B cell (primary cell): ENCODE data around the gene HTRA1. TPM values are rescaled to one million over a fixed set of nuclear protein-coding genes. Genes with fewer than 3 reads are reported as not detected.

Source experiments
- ATAC-seq: fragments of 200-7000 bp; cut with Tn5 transposase; one replicate; pipeline ENCODE4 v1.10.0; 2021; ENCODE audit warnings: low read depth, mild to moderate bottlenecking, moderate number of reproducible peaks, moderate library complexity
- CTCF ChIA-PET: fragments of 350-600 bp; sonication (Branson Sonifier 250); formaldehyde crosslinking; loops from one replicate; lab custom pipeline; 2021; ENCODE audit warnings: antibody characterized with exemption, inconsistent platforms; lab: Charles Lee
- POLR2A ChIA-PET: fragments of 350-600 bp; sonication (Branson Sonifier 250); formaldehyde crosslinking; loops from one replicate; lab custom pipeline; 2021; ENCODE audit warnings: antibody characterized with exemption; lab: Charles Lee
- DNase-seq: peaks from one replicate; pipeline ENCODE4 v3.0.0; 2013
- H2AFZ ChIP-seq: 2 replicates; pipeline ENCODE4 v1.6.1; 2012; ENCODE audit warnings: mild to moderate bottlenecking, low read depth, low read length; ENCODE audit not compliant: insufficient read depth, poor library complexity, severe bottlenecking
- H3K27ac ChIP-seq, 2 donors: 1 replicate in 1 of 2; 2 replicates in 1 of 2; pipeline ENCODE4 v1.5.1; 2012 to 2013; ENCODE audit warnings: low read length in 2 of 2, mild to moderate bottlenecking in 2 of 2, moderate library complexity in 1 of 2
- H3K27me3 ChIP-seq, 4 experiments: fragments of 200-600 bp in 1 of 4; sonication (generic) in 1 of 4; replicated peaks in 1 of 4; 1 replicate in 2 of 4; 2 replicates in 2 of 4; pipeline versions ENCODE4 v1.6.1 to v1.7.0; 2013 to 2016; ENCODE audit warnings: low read length in 3 of 4, mild to moderate bottlenecking in 2 of 4, mixed read lengths in 1 of 4, moderate library complexity in 1 of 4; ENCODE audit not compliant: insufficient read depth in 4 of 4, control insufficient read depth in 3 of 4; ENCODE audit errors: control extremely low read depth in 1 of 4
- H3K36me3 ChIP-seq, 2 experiments: replicated peaks in 1 of 2; 1 replicate in 1 of 2; 2 replicates in 1 of 2; pipeline versions ENCODE4 v1.6.1 to v1.7.1; 2013; ENCODE audit warnings: low read length in 1 of 2; ENCODE audit not compliant: insufficient read depth in 2 of 2, control insufficient read depth in 1 of 2; ENCODE audit errors: control extremely low read depth in 1 of 2, extremely low read depth in 1 of 2
- H3K4me1 ChIP-seq, 2 donors: fragments of 200-600 bp in 1 of 2; sonication (generic) in 1 of 2; 1 replicate in 1 of 2; 2 replicates in 1 of 2; pipeline versions ENCODE4 v1.5.1 to v1.6.1; 2013 to 2017; ENCODE audit warnings: low read length in 2 of 2; ENCODE audit not compliant: control insufficient read depth in 2 of 2, insufficient read depth in 2 of 2
- H3K4me2 ChIP-seq: replicated peaks from 2 replicates; pipeline ENCODE3; 2012; ENCODE audit warnings: mild to moderate bottlenecking, low read depth, low read length; ENCODE audit not compliant: poor library complexity, severe bottlenecking
- H3K4me3 ChIP-seq, 5 experiments: fragments of 200-600 bp in 1 of 5; sonication (generic) in 1 of 5; 1 replicate in 3 of 5; 2 replicates in 2 of 5; pipeline versions ENCODE4 v1.5.1 to v1.7.0; 2011 to 2016; ENCODE audit warnings: low read length in 4 of 5, mild to moderate bottlenecking in 4 of 5, low read depth in 2 of 5, control low read depth in 1 of 5, moderate library complexity in 1 of 5; ENCODE audit not compliant: insufficient read depth in 1 of 5; ENCODE audit errors: control extremely low read depth in 1 of 5, extremely low read depth in 1 of 5
- H3K79me2 ChIP-seq: fragments of 200-600 bp; sonication (generic); one replicate; pipeline ENCODE4 v1.6.0; 2016; ENCODE audit warnings: low read length; ENCODE audit not compliant: control insufficient read depth, insufficient read depth
- H3K9ac ChIP-seq: fragments of 200-600 bp; sonication (generic); 2 replicates; pipeline ENCODE4 v1.6.1; 2017; ENCODE audit warnings: mild to moderate bottlenecking, low read length, moderate library complexity
- H3K9me3 ChIP-seq, 3 donors: one replicate each; pipeline versions ENCODE4 v1.6.1 to v1.7.1; 2013; ENCODE audit warnings: low read length in 2 of 3; ENCODE audit not compliant: control insufficient read depth in 2 of 3, insufficient read depth in 1 of 3; ENCODE audit errors: control extremely low read depth in 1 of 3
- H4K20me1 ChIP-seq: 2 replicates; pipeline ENCODE4 v1.6.0; 2012; ENCODE audit warnings: mild to moderate bottlenecking, low read length; ENCODE audit not compliant: insufficient read depth, control insufficient read depth, poor library complexity, severe bottlenecking
- H3K27ac Mint-ChIP-seq: one replicate; pipeline ENCODE4 v1.8.0; 2021; ENCODE audit warnings: mixed read lengths
- H3K27me3 Mint-ChIP-seq: one replicate; pipeline ENCODE4 v1.8.0; 2021; ENCODE audit warnings: mixed read lengths
- H3K4me1 Mint-ChIP-seq: one replicate; pipeline ENCODE4 v1.8.0; 2021; ENCODE audit warnings: mixed read lengths
- H3K4me3 Mint-ChIP-seq: one replicate; pipeline ENCODE4 v1.8.0; 2021; ENCODE audit warnings: mixed read lengths
- H3K9me3 Mint-ChIP-seq: one replicate; pipeline ENCODE4 v1.8.0; 2022; ENCODE audit warnings: mixed read lengths; ENCODE audit not compliant: insufficient read depth
- CTCF ChIP-seq: fragments of 200-600 bp; IDR thresholded peaks from one replicate; pipeline ENCODE4 v1.8.0; 2022; ENCODE audit warnings: antibody characterized with exemption, mild to moderate bottlenecking
- EZH2 ChIP-seq: IDR thresholded peaks from 2 replicates; pipeline ENCODE4 v1.6.1; 2012; ENCODE audit warnings: borderline replicate concordance, low read depth, mild to moderate bottlenecking, moderate library complexity, low read length; ENCODE audit not compliant: insufficient read depth, poor library complexity, severe bottlenecking
- WGBS: methylation state at CpG from one replicate; pipeline ENCODE4 v1.1.5; 2013; ENCODE audit warnings: missing lambda C conversion rate; ENCODE audit not compliant: insufficient coverage; 5-methylcytosine and 5-hydroxymethylcytosine counted together
- intact Hi-C: fragments of 100-400 bp; cut with micrococcal nuclease; formaldehyde crosslinking; loops from one replicate; pipeline ENCODE4 v1.10.0; 2022
- polyA plus RNA-seq: library from polyadenylated mRNA; depleted of rRNA; stranded (reverse); fragments of >200 nt; gene quantifications from 2 replicates; pipeline ENCODE4 v1.2.3, GENCODE V29; 2012
- total RNA-seq, 2 donors: library from RNA; stranded (reverse); fragments of 120-200 nt in 1 of 2; gene quantifications; 1 replicate in 1 of 2; 2 replicates in 1 of 2; pipeline versions ENCODE4 v1.2.3 to v1.2.4, GENCODE V29; 2013 to 2022

HTRA1 gene
- total and polyA plus RNA-seq, 2 donors (not counting 1 experiment from before 2014, with no cell fraction given) = not detected

GRCh38 chr10:122549636-122550035 is 88.3 kb downstream of the HTRA1 start:
- Histone ChIP-seq H3K4me3 (no peak overlapping the region), H3K4me2 (no peak overlapping the region), H3K9ac (no peak overlapping the region), H3K27me3 (no peaks in the 10 kb centered on the region), H2AFZ (no peak overlapping the region), H4K20me1 (no peaks in the 10 kb centered on the region), H3K79me2 (no peaks in the 10 kb centered on the region), H3K9me3 (no peaks in the 10 kb centered on the region), H3K4me1 (no peaks in the 10 kb centered on the region), H3K36me3 (no peaks in the 10 kb centered on the region), H3K27ac (no peak overlapping the region)
- CTCF ChIA-PET = interaction anchor here (1.3 kb wide), 1 partner anchor 17 kb away, joined by 3 read pairs; no protein-coding TSS in a partner anchor
- Mint-ChIP-seq H3K4me3 (no peak overlapping the region), H3K27me3 (peaks cover 10% of the 10 kb centered on the region), H3K9me3 (no peaks in the 10 kb centered on the region), H3K4me1 (no peaks in the 10 kb centered on the region), H3K27ac (no peak overlapping the region)
- TF ChIP-seq CTCF = no peak
- TF ChIP-seq EZH2 = no peak
- no peak for ATAC-seq
- 83% methylated on average over 1 of the region's 2 CpGs for WGBS
- intact Hi-C loops = no loop called here
- no peak for DNase-seq
- POLR2A ChIA-PET = no interaction called here

- H3K4me3 Mint-ChIP-seq = no peak overlapping the region
- Histone ChIP-seq H3K9ac (no peak overlapping the region), H3K4me2 (no peak overlapping the region), H4K20me1 (no peaks in the 10 kb centered on the region), H3K4me3 (no peak overlapping the region), H3K4me1 (no peaks in the 10 kb centered on the region), H3K79me2 (no peaks in the 10 kb centered on the region), H3K27me3 (no peaks in the 10 kb centered on the region), H3K27ac (no peak overlapping the region), H2AFZ (no peak overlapping the region), H3K9me3 (no peaks in the 10 kb centered on the region), H3K36me3 (no peaks in the 10 kb centered on the region)
- DNase-seq (no peak), ATAC-seq (no peak)
- intact Hi-C loops = no loop called here
- no peak overlapping the region for H3K27ac Mint-ChIP-seq
- no peaks in the 10 kb centered on the region for H3K9me3 Mint-ChIP-seq
- no peaks in the 10 kb centered on the region for H3K4me1 Mint-ChIP-seq
- TF ChIP-seq EZH2 (no peak), CTCF (no peak)
- 82% methylated on average over 3 of the region's 9 CpGs for WGBS
- ChIA-PET POLR2A (no interaction called here), CTCF (interaction anchor here (1.3 kb wide), 1 partner anchor 16 kb away, joined by 3 read pairs; no protein-coding TSS in a partner anchor)
- H3K27me3 Mint-ChIP-seq = peaks cover 10% of the 10 kb centered on the region
Measured at GRCh38 chr10:122550427-122550826, 89.1 kb downstream of the HTRA1 start.
